Measurements from ENCODE around the gene TRA2B.

TRA2B gene

DNA sequence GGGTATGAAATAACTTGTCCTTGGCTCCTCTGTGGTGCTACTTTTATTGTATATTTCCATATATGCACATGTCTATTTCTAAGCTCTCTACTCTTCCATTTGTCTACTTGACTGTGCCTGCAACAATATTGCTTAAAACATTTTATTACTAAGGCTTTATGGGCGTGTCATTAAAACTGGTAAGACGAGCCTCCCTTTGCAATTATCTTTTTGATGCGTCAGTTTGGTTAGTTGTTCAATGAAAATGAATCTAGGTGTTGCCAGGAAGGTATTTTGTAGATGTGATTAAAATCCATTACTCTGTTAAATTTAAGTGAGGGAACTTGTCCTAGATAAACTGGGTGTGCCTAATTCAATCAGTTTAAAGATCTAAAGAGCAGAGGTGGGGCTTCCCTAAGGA lies 12.9 kb upstream of the TRA2B start:
- no peak for DNase-seq (ENCODE audit: low spot score)

DNA sequence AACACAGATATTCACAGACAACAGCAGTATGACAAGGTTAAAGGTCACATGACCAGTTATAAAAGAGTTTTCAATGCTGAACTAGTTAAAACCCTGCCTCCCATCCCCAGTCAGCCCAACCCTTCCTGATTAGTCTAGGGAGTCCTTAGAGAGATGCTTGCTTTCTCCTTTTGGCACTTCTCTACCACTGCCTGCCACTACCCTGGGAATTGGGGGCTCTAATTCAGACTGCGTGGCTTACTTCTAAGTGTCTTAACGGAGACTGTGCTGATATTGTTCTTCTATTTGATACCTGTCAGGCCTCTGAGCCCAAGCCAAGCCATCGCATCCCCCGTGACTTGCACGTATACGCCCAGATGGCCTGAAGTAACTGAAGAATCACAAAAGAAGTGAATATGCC lies 11.7 kb upstream of the TRA2B start:
- DNase-seq (ENCODE audit: low spot score): no peak

DNA sequence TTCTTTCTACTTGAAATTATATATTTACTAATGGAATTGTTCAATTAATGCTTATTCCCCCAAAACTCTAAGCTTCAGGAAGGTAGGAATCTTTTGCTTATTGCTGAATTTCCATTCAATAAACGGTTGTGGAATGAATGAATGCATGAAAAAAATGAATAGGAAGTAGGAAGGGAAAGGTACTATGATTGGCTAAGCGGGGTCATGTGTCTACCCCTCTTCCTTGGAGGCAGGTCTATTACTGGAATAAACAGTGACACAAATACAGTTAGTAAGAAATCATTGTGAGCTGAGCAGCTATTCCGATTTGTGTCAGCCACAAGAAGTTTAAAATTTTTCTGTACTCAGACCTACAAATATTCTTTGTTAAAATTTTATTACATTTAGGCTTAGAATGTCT lies 10.5 kb upstream of the TRA2B start:
- no peak for DNase-seq (ENCODE audit: low spot score)

DNA sequence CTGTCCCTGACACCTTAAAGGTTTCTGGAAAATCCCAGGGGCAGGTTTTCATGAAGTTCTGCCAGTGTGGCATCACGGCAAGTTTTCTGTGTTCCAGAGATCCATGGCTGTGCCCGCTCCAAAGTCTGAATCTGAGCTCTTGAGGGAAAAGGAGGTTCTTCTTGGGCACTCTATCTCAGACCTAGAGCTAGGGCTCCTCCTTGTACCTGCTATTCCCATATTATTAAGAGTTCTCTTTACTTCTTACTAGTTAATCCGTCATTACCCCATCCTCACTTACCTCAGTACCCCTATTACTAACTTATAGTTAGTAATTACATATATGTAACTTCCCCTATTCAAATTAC lies 5.9 kb upstream of the TRA2B start:
- DNase-seq (ENCODE audit: low spot score): no peak

DNA sequence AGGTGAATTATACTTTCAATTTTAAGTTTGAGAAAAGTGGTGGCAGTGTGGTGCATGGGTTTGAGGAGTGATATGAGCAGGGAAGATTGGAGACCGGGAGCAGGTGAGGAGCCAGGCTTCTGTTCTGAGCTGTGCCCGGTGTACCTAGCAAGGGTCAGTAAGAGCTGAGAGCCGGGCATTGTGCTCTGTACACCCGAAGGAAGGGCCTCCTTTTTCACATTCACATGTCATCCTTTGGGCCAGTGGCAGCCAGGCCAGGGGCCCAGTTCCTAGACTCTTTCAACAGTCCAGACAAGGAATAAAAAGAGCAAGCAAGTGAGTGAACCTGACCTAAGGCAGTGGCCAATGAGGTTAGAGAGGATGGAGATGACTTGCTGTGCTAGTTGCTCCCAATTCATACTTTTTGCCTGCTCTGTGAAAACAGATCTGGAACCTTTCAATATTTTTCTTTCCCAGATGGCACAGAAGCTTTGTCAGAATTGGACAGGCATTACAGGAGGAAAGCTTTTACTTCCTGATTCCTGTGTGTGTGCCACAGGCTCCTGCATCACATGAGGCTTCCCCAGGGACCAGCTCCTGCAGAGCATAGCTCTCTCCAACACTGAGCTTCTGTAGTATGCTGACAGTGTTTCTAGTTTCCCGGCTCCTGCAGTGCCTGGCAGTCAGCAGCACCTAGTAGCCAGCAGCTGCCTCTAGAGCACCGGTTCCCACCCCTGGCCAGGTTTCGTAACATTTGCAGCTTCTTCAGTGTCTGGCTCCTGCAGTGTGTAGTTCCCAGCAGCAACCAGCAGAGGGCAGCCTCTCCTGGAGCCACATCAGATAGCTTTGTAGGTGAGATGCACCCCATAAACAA lies 5.3 kb upstream of the TRA2B start:
- DNase-seq (ENCODE audit: low spot score): peak; percentile 88

DNA sequence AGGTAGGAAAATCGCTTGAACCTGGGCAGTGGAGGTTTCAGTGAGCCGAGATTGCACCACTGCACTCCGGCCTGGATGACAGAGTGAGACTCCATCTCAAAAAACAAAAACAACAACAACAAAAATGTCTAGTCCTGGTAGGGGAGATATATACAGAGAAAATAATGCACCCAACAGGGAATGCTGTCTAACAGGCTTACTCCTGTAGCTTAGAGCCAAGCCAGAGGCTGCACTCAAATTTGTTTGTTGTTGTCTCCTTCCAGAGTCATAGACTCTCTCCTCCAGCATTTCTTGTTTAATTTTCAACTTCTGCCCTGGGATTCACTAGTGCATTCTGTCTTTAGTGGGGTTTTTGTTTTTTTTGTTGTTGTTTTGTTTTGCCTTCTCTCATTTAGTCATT lies 4.6 kb upstream of the TRA2B start:
- DNase-seq (ENCODE audit: low spot score): no peak

DNA sequence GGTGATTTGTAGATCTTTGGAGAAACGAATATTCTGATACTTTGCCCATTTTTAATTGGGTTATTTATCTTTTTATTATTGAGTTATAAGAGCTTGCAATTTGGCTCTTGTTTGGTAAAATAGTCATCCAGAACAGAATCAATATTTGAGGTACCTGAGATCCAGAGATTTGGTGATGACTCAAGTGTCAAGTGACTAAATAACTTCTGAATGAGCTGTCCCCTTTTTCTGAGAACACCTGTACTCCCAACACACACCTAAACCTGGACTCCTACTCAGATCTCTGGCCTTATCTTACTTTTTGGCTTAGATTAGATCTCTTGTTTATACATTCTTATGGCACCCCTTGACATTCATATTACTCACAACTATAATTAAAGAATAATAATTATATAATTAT lies 3.1 kb upstream of the TRA2B start:
- DNase-seq (ENCODE audit: low spot score): no peak

DNA sequence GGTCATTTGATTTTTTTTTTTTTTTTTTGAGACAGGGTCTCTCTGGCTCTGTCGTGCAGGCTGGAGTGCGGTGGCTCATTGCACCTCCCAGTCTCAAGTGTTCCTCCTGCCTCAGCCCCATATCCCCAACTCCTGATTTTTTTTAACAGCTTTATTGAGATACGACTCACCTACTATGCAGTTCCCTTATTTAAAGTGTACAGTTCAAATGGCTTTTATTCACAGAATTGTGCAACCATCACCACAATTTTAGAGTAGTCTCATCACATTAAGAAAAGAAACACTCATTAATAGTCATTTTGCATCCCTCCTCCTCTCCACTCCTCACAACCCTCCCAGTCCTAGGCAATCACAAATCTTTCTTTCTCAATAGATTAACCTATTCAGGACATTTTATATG lies 1.9 kb upstream of the TRA2B start:
- DNase-seq (ENCODE audit: low spot score): no peak

DNA sequence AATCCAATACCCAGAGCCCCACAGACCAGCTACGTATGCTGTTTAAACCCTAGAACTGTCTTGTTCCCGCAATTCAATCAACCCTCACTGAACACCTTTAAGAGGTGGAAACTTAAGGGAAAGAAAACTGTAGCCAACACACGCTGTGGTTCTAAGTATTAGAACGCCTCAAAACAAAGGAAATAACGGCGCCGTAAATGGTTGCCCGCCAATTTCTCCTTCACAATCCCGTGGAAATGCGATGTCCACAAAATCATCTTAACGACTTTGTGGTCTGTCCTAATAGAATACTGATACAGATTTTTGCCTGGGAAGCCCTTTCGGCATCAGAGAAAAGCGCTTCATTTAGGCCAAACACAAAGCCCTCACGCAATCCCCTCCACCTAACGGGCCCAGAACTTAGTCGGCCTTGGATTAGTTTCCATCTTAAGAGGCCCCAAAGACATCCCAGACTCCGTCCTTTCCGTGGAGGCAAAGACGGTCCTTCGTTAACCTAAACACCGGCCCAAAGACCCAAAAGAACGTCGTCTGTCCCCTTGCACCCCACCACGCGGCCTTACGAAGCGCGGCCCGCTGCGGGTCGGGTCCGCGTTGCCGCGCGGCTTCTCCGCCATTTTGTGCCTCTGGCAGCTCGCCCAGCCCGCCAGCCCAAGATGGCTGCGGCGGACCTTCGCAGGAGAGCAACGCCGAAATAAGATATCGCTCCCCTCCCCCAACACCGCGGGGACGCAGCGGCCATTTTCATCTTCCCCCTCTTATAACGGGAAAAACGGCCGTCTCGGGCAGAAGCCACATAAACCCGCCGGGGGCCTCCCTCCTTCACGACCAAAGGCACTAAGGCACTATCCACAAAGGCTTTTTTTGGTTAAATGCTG lies 763 bp downstream of the TRA2B start:
- peak; percentile 86 for DNase-seq (ENCODE audit: low spot score)

DNA sequence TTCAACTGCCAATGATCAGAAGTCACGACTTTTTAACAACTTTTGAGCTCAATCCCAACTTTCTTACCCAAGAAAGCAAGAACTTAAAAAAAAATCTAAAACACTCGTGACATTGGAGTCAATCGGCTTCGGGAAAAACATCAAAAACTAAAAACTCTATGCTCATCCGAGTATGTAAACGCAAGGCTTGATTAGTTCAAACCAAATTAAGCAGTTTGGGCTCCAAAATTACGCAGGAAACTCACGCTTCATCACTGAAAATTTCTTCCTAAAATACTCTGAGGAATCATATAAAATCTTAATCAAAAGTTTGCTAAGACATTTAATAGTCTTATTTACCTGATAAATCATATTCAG lies 1.6 kb downstream of the TRA2B start:
- DNase-seq (ENCODE audit: low spot score): no peak

DNA sequence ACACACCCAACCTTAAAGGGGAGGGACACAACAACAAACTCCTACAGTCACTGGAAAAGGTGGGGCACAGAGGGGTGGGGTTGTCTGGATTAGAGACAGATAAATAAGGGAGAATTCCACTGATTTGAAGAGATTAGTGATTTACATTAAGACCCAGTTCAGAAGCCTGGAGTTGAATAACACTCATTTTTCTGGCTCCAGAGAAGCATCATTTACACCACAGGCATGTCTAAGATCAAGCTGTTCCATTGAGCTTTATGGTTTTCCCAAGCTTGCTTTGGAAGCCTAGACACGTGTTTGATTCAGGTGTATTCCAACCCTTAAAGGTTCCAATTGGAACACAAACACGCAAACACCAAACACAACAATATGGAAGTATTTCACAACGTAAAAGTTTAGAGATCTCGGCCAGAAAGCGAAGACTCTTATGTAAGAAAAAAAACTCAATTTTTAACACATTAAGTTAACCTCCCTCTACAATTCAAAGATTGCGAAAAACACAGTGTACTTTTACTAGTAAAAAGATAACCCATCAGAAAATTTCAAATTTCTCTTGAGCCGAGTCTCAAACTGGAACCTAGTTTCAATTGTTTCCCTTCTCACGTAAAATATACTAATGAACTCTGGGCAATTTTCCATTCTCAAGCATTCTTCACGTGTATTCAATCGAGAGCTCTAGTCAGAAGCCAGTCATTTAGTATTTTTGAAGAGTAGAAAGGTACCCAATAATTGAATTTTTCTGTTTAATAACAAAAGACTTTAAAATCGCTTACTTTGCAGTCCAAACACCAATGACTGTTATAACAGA lies 2.1 kb downstream of the TRA2B start:
- DNase-seq (ENCODE audit: low spot score): no peak

DNA sequence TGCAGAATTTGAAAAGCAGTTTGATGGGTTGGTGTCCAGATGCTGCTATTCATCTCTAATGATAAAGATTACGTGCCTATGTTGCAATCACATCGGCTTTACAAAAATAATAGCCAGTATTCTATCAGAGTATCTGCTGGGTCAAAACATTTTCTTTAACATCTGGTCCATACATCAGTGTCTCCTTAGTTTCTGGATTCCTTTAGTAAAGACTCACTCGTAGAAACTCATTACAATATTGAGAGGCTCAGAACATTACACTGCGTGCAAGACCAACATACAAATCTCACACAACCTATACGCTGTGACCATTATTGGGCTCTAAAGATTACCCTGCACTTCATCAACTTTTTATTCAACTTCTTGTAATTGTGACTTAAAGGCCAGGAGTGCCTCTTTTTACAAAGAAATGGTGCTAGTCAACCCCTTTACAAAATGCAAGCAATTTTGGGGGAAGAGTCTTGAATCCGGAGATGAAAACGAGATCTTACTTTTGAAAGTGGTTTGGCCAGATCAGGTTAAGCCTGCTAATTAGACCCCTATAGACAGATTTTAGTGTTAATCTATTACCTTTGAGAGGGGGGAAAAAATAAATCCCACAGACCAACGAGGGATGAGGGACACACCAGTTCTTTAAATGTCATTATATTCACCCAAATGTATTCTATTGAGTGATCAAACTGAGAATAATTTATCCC lies 2.9 kb downstream of the TRA2B start:
- no peak for DNase-seq (ENCODE audit: low spot score)

DNA sequence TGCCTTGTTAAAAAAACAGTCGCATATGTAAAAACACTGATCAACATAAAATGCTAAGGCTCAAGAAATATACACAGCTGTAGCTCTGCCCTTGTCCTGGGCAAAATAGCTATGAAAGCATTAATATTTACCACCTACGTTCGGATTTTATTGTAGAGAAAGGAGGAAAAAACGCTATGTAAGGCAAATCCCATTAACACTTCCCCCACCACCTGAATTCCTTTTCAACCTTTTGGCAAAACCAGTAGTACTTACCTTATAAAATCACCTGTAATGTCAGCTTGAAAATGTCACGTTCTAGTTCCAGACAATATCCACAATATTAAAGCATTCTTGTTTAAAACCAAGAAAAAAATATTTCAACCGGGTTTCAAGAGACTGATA lies 3.6 kb downstream of the TRA2B start:
- no peak for DNase-seq (ENCODE audit: low spot score)

DNA sequence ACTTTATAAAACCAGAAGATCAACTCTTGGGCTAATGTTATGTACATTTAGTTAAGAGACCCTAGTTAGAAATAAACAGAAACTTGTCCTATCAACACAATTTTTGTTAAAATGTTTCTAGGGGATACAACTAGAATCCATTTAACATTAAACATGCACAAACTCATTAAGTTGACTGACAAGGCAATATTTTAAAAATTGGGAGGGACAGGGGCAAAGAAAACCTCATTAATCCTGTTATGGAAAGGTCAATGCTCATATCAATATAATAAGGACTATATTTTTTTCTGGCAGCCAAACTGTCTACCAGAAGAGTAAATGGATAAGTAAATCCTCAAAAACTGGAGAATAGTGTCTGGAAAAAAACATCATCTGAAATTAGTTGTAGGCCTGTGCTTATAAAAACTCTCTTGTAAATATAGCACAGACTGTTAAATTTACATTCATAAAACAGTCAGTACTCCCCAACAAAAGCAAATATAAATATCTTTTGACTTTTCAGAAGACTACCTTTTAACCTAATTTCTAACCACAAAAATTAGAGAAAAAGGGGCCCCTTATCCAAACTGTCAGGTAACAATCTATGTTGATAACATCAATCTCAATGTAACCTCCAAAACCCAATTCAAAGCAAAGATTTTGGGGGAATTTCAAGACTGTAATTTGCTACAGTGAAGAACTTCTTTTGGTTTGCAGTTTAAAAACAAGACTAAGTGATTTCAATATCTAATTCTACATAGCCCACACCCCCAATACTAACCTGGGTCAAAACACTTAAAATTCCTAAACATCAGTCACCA lies 4.2 kb downstream of the TRA2B start:
- DNase-seq (ENCODE audit: low spot score): no peak

DNA sequence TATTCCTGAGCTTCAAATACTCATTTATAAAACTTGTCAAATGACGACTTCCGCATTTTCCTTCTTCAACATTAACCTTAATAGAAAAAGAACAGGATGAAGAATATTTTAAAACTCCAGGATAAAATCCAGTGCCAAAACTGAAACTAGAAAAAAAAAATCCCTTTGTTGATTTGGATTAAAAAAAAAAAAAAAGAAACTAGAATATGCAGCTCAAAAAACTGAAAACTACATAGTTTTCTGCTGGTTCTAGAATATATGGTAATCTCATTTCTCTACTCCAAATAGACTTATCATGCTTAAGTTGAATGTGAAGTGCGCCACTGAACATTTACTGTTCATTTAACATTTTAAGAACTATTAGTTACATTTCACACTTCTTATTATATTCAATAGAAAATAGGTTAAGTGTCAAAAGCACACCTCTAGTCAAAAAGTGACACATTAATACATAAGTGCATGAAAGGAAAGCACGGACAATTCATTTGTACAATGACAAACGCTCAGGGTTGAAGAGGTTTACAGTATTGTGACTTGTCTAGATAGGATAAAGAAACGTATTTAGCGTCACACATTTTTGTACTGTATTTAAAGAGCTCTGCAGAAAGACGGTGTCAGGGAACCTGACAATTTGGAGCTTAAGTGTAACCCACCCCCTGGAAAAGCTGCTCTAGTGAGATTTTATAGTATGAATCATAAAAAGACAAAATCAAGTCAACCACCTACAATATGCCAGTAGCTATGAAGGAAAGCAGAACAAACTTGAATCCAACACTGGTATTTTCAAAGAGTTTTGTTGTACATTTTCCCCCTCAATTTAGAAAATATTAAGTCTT lies 5.8 kb downstream of the TRA2B start:
- DNase-seq (ENCODE audit: low spot score): no peak

DNA sequence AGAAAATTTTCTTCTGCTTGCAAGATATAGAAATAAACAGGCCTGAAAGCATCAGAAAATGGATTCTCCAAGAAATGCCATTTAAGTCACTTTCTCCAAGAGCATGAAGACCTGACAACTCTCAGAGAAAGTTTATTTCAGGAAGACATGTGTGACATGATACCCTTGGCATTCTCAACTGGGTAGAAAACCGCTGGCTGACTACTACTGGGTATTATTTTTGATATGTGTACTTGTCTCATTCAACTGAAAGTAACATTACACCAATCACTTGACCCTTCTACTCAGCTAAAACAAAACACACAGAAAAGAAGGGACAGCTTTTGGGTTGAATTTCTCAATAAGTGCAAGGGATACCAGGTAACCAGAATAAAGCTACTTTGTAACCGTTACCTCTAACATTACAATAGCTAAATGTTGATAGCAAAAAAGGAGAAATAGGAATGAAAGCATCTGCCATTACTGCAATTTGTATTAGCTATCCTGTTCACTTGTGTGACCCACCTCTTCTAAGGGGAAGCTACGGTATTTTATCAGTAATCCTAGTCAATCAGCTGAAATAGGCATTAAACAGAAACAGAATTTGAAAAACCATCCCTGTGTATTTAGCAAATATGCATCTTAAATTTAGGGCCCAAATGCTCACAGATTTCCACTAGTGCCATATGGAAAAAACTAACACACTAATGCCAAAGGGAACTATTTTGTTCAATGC lies 7.3 kb downstream of the TRA2B start:
- DNase-seq (ENCODE audit: low spot score): no peak

DNA sequence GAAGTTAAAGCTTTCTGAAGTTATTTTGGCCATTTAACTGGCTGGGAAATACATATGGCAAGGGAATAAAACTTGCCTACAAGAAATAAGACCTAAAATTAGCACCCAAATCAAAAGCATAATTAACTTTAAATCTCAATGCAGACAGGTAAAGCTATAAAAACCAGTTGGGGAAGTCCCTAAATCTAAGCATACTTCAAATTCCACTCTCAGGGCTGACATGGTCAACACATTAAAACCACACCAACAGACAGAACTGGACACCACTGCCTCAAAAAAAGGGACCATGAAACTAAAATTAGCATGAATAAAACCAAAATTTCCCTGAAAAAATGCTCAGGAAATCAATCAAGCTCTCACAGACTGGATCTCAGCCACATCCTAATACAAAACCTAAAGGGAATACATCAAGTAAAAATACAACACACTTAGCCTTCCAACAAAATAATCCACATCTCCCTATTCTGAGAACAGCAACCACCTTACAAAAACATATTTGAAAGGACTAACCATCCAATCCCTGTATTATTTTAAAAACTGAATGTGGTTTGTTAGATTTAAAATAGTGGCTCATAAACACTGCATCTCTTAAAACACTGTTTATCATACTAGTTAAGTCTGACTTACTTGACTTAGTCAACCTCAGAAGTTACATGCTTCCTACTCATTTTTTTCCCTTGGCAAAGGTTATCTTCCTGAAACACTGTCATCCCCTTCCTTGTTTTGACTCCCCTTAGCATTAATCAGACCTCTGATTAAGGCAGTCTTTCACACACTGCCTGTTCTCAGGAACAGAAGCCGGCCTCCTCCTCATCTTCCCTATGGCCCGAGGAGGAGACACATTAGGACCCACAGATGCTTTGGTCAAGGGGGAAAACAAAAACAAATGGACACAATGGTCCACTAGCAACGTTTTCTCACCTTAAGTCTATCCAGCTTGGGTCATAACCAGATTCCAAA lies 8.3 kb downstream of the TRA2B start:
- DNase-seq (ENCODE audit: low spot score): no peak

DNA sequence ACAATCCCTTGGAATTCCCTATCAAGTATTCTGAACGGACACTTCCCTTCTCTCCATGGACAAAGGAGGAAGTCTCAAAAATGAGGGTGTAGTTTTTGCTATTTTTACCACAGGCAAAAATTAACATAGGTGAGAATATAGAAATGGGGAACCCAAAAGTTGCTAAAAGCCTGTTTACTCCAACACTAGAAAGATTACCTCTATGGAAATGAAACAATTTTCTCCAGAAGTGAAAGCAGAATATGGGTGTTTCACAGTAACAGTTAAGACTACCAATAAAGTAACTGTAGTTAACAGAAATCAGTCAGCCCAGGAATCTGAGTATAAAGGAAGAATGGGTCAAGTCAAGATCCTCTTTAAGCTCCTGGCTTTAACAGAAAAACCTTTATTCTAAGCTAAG lies 9.3 kb downstream of the TRA2B start:
- no peak for DNase-seq (ENCODE audit: low spot score)

All from activated CD4-positive, alpha-beta T cell treated with anti-CD3 and anti-CD28 coated beads, Interleukin-2, Interleukin-4, amounts not matched to agents 100 ng/mL and 50 ng/mL, durations not matched to agents 16 hours and 8 hours (primary cell).